Stimulated activated CD4-positive, alpha-beta T cell treated with anti-CD3 and anti-CD28 coated beads, Interleukin-2, amount 100 ng/mL, for 24 hours (primary cell): Measurements from ENCODE around the gene TEX11.
"Not testable (repeated sequence)": the region's sequence is repeated elsewhere in the genome, so short reads cannot be mapped to it uniquely, and the experiment has no call there.

Experiments
- DNase-seq, 2 donors: peaks; one replicate each; pipeline ENCODE4 v3.0.0-alpha.2; 2020

The TEX11 gene

DNA sequence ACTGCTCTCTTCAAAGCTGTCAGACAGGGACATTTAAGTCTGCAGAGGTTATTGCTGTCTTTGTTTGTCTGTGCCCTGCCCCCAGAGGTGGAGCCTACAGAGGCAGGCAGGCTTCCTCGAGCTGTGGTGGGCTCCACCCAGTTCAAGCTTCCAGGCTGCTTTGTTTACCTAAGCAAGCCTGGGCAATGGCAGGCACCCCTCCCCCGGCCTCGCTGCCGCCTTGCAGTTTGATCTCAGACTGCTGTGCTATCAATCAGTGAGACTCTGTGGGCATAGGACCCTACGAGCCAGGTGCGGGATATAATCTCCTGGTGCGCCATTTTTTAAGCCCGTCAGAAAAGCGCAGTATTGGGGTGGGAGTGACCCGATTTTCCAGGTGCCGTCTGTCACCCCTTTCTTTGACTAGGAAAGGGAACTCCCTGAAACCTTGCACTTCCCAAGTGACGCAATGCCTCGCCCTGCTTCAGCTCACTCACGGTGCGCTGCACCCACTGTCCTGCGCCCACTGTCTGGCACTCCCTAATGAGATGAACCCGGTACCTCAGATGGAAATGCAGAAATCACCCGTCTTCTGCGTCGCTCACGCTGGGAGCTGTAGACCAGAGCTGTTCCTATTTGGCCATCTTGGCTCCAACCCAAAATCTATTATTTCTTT lies 338.5 kb downstream of the TEX11 start:
- DNase-seq, result not testable (repeated sequence)

DNA sequence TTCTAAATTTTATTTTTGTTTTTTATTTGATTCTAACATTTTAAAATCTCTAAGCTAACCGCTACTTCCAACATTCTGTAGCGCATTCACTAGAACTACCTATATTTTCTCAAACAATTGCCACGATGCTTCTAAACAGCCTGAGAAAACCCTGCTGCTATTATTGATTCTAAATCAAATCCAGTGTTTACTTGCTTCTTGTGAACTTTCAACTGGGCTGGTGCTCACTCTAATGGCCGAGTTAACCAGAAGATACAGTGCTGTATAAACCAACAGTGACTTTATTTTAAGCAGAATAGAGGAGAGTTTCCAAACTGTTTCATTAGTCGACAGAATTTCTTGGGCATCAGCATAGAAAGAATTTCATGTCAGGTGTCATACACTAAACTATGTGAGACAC lies 353.6 kb downstream of the TEX11 start:
- no peak for DNase-seq

DNA sequence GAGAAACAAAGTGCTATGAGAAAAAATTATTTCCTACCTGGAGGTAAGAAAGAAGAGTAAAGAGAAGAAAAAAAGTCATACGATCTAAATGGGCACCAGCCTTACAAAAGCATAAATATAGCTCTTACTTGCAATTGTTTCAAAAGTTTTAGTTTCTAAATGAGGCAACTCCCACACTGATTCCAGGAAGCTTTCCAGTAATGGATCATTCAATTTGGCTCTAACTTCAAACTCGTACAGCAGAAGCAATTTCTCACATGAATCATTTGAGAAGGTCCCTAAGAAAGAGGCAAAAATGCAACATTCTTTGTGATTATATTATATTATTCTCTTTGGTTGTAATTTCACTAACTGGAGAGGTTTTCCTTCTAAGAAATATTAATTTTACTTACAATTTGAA lies 354.0 kb downstream of the TEX11 start:
- no peak for DNase-seq

DNA sequence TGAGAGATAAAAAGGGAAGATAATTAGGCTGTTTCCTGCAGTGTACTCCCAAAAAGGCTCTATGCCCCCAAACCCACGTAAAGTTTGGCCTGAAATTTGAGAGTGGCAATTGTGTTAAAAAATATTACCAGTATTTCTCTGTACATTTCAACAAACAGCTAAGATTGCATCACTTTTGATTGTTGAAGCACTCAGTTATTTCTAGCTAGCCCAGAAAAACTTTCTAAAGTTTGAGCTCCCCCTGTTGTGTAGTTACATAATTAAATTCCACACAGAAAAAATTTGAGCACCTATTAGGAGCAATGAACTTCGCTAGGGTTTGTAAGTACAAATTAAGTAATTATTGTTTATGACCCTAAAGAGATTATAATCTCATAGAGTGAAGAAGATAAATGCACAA lies 354.4 kb downstream of the TEX11 start:
- no peak for DNase-seq

DNA sequence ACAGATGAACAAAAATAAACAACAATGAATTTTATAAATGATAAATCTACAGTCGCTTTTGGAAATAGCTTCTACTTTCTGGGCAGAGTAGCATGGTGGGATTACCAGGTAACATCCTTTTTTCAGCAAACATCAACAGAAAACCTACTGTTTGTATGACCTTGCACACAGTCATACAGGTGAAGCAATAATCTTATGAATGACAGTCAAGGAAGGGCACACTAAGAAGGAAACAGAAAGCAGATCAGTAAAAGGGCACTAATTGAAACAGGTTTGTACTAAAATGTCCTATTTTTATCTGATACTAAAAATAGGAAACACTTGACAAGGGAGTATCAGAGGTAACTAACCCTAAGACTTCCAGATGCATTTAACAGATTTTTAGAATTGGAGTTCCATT lies 355.0 kb downstream of the TEX11 start:
- no peak for DNase-seq

DNA sequence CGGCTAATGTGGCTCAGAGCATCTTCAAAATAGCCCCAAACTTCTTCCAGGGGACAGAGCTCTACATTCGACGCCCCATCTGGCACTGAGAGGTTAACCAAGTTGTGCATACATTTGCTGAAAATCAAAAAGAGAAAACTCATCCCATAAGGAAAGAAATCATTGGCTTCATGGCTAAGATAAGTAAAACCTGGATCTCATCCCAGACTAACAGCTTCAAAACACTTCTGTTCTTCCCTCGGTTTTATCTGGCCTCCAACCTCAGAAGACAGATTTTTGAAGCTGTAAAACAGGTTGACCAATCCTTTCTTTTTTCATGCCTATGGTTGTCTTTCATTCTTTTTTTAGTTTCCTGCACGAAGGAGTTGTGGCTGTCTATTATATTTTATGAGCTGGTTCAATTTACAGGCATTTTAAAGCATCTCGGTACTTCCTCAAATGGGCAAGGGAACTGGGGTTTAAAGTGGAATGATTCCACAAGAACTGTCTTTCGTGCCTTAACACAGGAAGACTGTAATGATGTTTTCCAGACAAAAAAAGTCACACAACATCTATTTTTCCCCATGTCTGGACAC lies 356.3 kb downstream of the TEX11 start:
- no peak for DNase-seq

DNA sequence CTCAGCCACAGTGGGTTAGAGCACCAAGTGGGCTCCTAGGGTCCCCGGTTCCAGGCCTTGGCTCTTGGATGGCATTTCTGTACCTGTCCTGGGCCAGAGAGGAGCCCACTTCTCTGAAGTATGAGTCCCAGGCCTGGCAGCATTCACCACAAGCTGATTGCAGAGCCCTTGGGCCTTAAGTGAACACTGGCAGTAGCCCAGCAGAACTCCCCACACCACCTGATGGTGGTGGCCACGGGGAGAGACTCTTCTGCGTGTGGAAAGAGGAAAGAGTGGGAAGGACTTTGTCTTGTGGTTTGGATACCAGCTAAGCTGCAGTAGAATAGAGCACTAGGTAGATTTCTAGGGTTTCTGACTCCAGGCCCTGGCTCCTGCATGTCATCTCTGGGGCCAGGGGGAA lies 359.1 kb downstream of the TEX11 start:
- no peak for DNase-seq

DNA sequence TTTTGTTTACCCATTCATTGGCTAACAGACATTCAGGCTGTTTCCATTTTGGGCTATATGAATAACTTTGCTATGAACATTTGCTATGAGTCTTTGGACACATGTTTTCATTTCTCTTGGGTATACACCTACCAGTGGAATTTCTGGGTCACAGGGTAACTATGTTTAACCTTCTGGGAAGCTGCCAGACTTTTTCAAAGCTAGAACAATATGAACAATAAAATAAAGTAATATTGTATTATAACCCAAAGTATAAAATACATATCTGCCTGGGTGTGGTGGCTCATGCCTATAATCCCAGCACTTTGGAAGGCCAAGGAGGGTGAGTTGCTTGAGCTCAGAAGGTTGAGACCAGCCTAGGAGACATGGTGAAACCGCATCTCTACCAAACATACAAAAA lies 373.3 kb downstream of the TEX11 start:
- DNase-seq, result no peak

DNA sequence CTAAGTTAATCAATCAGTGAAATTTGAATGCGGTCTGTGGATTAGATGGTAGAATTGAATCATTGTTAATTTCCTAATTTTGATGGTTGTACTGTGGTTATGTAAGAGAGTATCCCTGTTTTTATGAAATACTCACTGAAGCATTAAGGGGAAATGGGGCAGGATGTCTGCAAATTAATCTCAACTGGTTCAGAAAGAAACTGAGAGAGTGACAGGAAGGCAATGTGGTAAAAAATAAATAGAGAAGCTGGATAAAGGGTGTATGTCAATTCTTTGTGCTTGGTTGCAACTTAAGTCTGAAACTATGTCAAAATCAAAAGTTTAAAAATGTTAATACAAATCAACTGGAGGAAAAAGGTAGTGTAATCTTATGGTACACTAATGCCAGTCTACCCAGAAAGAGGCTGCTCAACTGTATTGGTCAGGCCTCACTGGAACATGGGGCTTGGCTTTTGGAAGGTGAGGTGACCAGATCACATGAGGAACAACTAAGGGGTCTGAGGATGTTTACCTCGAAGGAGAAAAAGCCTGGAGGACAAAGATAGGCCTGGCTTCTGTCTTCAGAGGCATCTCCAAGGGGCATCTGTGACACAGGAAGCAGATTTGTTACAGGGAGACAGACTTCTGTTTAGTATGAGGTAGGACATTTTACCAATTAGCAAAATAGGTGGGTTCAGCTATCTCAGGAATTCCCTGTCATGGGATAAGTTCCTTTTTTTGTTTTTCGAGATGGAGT lies 380.7 kb downstream of the TEX11 start:
- DNase-seq, result no peak

DNA sequence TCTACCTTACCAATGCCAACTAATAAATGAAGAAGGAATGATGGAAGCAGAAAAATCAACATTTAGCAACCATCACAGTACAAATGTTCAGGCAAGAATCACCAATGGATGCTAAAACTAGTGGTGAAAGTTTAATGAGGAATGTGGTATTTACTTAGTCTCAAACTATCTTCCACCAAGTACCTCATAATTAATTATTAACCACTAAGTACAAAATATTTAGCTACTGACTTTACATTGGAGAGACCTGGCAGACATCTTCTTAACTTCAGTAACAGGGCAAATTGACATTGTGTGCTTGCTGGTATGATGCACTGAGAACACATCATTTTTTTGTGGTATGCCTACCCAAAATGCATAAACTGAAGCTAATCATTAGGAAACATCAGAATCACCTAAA lies 381.5 kb downstream of the TEX11 start:
- DNase-seq, result no peak

DNA sequence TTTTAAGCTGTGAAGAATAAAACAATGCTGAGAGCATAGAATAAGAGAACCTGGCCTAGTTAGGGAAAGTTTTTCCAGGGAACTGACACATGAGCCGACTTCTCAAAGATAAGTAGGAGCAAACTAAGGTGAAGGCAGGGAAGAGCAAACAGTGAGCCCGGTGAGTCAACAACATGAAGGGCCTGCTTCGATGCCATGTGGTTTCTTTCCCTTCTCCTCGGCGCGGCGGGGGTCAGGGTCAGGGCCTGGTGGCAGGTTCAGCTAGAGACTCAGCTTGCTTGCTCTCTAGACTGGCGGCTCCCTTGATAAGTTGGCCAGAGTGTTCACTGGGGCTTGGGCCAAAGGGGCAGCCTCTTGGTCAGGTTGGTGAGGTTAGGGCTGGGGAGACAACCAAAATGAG lies 382.8 kb downstream of the TEX11 start:
- no peak for DNase-seq

DNA sequence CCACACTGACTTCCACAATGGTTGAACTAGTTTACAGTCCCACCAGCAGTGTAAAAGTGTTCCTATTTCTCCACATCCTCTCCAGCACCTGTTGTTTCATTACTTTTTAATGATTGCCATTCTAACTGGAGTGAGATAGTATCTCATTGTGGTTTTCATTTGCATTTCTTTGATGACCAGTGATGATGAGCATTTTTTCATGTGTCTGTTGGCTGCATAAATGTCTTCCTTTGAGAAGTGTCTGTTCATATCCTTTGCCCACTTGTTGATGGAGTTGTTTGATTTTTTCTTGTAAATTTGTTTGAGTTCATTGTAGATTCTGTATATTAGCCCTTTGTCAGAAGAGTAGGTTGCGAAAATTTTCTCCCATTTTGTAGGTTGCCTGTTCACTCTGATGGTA lies 392.8 kb downstream of the TEX11 start:
- not testable (repeated sequence) for DNase-seq

DNA sequence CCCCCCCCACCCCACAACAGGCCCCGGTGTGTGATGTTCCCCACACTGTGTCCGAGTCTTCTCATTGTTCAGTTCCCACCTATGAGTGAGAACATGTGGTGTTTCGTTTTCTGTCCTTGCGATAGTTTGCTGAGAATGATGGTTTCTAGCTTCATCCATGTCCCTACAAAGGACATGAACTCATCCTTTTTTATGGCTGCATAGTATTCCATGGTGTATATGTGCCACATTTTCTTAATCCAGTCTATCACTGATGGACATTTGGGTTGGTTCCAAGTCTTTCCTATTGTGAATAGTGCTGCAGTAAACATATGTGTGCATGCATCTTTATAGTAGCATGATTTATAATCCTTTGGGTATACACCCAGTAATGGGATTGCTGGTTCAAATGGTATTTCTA lies 393.2 kb downstream of the TEX11 start:
- not testable (repeated sequence) for DNase-seq

DNA sequence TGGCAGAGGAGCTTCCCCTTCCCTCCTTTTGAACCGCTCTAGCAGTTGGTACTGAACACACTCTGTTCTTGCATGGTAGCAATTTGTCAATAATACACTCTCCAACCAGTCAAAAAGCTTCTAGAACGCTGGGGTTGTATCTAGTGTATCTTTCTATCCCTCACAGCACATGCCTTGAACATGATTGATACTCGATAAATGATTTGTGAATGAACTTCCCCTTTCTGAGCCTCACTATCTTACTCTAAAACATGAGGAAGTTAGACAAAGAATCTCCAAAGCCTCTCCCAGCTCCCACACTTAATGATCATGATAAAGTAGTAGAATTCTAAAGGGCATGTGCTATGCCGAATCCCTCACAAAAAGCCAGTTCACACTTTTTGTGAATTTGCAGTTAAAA lies 399.4 kb downstream of the TEX11 start:
- DNase-seq, result no peak

DNA sequence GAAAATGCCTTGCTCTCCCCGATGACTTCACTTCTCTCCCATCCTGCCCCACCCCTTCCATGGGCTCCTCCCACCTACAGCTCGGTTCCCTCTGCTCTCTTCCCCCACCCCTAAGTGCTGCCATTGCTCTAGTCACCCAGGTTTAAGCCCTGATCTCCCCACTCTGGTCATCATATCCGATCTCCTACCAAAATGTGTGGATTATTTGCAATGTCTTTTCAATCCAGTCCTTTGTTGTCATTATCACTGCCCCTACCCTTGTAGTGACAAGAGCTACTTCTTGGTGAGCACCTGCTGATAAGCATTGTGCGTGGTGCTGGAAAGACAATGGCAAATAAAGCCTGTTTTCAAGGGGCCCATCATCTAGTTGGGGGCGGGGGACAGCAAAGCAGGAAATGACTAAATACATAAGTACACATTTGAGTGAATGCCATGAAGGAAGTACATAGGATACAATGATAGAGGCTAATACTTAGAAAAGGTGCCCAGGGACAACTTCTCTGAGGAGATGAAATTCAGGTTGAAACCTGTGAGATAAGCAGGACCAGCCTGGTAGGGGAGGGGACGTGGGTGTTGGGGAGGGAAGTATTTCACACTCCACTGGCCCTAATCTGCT lies 400.1 kb downstream of the TEX11 start:
- DNase-seq, result peak in 1 of 2 donors; percentile 8

DNA sequence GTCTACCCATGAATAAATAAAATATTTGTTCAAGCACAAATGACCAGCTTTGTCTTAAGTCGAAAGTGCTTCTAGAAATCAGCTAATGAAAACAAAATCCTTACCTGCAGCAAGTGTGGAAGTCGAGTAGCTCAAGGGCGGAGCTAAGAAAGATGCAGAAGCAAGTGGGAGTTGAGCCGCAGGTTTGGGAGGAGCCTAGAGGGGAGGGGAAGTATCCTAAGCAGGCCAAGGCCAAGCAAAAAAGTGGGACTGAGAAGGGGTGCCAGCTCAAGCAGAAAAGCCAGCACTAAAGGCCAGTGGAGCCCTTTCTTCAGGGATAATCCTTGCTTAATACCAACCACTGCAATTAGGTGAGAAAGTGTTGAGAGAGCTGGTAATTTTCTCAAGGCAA lies 403.1 kb downstream of the TEX11 start:
- DNase-seq, result no peak

DNA sequence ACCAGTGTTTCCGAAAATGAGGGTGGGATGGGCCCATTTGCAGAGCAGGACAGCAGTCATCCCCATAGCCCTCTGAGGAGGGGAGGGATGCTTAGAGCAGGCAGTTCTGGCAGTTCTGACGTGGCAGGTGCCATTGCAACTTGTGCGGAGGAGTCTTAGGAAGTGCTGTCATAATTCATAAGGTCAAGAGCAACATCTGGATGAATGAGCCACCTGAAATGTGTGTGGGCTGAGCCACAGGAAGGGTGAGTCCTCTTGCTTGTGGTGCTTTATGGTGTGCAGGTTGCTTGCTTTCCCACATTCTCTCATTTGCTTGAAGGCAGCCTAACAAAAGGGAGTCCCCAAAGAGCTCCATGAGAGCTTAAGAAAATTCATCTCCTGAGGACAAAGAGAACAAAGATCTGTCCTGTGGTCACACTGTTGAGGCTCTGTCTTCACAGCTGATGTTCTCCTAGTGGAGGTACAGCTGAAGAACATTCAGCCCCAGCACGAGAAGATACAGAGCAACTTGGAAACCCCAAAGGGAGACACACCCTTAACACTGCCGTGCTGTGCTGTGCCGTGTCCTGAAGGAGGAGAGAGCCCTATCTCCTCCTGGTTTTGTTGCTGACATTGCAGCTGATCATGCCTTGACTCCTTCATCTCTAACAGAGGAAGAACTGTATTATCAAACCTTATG lies 403.6 kb downstream of the TEX11 start:
- peak; percentile 12 to 22 for DNase-seq

DNA sequence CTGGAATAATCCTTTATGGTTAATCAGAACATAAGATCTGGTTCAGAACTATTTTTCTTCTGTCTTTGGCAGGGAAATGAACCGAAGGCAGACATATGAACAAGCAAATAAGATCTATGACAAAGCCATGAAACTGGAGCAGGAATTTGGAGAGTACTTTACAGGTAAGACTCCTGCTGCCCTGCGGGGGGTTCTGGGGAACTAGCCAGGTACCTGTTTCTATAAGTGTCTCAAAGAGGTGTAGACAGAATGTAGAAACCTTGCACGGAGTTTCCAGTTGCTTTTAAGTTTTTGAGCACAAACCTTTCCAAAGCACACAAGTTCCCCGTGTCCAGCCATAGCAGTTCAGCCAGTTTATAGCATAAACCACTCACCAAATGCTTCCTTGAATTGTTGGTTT lies 407.7 kb downstream of the TEX11 start:
- DNase-seq, result no peak

DNA sequence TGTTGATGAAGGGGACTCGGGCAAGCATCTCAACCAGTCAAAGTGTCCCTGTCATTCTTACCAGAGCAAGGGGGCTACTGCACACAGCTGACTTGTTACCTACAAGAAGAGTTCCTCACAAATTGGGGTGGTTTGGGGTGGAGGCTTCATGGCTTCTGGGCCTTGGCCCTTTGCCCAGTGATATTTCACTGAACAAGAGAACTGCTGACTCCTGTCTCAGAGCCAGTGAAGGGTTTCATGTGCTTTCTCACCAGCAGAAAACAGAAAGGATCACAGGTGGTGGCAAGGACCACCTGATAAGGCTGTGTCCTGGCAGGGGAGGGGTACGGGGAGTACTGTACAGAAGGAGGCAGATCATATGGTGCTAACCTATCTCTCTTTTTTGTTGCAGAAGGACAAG lies 410.4 kb downstream of the TEX11 start:
- DNase-seq, result no peak

DNA sequence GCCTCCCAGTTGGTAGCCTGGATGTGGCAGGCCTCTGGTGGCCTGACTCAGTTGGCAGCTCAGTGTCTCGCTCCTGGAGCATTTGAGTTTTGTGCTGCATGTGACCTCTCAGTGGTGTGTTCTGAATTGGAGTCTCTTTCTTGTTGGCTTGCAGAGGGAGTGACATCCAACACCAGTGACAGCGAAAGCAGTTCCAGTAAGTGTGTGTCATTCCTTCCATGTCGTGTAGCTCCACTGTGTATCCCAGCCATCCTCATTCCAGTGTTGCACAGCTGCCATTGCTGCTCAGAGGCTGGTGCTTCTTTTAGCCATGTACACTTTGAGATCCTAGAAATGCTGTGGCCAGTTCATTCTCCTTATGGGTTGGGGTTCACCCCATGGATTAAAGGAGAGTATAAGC lies 411.5 kb downstream of the TEX11 start:
- DNase-seq, result no peak

DNA sequence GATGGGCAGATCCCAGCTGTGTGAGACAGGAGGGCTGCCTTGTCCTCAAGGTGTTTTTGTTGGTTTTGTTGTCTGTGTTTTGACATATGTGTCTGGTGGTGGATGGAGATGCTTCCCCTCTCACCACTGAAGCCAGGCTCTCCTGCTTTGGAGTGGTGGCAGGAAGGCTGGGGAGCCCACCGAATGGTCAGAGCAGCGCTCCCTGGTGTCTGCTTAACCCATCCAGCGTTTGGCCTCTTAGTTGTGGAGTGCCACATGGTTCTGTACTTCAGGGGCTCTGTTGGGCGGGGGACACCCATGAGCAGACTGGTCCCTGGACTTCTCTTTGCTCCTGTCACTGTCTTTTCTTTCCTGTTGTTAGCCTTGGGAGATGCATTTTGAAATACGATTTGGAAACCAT lies 412.0 kb downstream of the TEX11 start:
- no peak for DNase-seq

DNA sequence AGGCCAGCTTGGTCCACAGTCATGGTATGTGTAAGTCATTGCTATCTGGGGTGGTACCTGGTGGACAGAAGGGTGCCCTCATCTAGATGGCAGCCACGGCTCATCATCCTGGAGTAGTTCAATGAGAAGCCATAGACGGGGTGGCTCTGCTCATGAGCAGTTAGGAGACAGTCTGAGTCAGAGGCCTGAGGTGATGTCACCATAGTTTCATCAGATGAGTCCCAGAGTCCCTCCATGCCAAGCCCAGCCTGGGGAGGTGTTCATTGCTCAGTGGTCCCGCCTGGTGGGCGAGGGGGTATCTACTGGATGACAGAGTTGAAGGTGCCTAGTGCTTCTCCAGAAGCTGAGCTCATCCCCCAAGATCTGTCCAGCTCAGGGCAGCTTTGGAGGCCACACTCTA lies 414.1 kb downstream of the TEX11 start:
- DNase-seq, result no peak

DNA sequence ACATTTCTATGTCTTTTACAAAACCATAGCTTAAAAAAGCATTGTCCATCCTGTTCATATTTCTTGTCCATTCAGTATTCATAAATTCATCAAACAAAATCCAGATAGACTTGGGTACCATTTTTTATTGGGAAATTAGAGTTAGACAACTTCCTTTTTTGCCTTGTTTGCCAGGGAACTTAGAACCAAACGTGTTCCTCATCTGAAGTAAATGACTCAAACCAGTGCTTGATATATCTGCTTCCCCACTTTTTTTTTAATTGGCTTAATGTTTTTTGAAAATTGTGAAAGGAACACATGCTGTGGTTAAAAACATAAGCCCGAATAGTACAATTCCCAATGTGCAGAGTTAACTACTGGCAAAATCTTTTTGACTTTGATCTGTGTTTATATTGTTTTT lies 419.7 kb downstream of the TEX11 start:
- no peak for DNase-seq

DNA sequence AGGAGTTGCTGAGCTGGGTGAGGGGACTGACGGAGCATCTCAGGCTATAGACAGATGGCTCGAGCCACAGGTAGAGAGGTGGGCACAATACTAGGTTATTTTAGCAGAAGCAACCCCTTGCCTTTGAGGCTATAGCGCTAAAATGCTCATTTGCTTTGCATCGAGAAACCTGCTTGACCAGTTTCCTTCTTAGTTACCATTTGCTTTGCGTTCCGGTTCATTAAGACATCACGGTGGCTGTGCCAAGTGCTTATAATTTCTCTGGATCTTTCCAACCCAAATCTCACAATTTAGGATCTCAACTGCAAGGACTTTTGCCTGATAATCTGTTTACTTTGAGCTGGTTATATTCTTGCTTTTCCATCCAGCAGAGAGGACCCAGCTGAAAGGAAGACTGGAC lies 423.0 kb downstream of the TEX11 start:
- DNase-seq, result no peak
